ENCODE measurements around the gene ZNF629. TPM values are rescaled to one million over a fixed set of nuclear protein-coding genes. Genes with fewer than 3 reads are reported as not detected.

The ZNF629 gene
- total RNA-seq, 4 donors from 2014 or later, result 6.6 to 13.4 (median 9.0) TPM

DNA sequence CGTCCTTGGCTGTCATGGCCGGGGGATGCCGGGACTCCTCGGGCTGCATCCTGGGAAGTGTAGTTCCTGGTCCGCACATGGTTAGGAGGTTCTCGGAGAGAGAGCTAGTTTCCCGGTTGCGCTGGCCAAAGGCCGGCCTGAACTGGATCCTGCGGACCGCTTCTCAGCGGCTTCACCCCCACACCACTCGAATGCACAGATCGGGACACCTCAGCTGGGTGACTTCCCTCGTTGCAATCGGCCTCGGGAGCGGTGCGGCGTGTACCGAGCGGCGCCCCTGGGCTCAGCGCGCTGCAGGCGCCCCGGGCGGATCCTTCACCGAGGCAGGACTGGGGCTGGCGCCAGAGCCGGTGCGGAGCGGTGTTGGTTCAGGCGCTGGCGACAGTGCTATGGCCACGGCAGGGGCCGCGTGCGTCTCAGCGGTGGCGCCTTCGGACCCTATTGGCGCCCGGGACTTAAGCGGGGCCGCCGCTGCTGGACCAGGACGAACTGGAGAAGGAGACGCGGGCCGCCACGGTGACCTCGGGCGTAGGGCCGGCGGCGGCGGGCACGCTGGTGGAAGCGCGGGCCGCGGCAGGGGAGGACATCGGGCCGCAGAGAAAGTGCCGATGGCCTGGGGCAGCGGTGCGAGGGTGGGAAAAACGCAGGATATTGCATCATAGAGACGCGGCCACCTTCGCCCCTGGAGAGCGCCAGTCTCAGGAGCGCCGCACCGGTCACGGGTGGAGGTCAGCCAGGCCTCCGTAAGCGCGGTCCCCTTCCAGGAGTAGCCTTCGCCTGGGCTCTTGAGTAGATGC is 11.4 kb downstream of the ZNF629 start:
- TF ChIP-seq, protein P1, sequence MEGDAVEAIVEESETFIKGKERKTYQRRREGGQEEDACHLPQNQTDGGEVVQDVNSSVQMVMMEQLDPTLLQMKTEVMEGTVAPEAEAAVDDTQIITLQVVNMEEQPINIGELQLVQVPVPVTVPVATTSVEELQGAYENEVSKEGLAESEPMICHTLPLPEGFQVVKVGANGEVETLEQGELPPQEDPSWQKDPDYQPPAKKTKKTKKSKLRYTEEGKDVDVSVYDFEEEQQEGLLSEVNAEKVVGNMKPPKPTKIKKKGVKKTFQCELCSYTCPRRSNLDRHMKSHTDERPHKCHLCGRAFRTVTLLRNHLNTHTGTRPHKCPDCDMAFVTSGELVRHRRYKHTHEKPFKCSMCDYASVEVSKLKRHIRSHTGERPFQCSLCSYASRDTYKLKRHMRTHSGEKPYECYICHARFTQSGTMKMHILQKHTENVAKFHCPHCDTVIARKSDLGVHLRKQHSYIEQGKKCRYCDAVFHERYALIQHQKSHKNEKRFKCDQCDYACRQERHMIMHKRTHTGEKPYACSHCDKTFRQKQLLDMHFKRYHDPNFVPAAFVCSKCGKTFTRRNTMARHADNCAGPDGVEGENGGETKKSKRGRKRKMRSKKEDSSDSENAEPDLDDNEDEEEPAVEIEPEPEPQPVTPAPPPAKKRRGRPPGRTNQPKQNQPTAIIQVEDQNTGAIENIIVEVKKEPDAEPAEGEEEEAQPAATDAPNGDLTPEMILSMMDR (IDR thresholded peaks at IDR 0.05; ENCODE audit: low read depth), result no peak

DNA sequence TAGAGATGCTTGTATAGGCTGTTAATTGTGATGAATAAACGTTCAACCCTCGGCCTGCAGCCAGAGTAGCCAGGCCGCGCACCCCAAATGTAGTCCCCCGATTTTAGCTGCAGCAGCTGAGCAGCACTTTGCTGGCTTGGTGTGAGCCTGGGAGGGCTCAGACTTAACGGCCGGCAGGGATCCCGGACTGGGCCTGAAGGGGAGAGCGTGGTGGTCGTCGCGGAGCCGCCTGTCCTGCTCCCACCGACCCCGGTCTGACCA is 11.9 kb downstream of the ZNF629 start:
- TF ChIP-seq, protein P1 (IDR thresholded peaks at IDR 0.05; ENCODE audit: low read depth), result no peak

- TF ChIP-seq, protein P1 (IDR thresholded peaks at IDR 0.05; ENCODE audit: low read depth), result no peak
Observed at GRCh38 chr16:30774367-30775130, 12.5 kb downstream of the ZNF629 start.

- TF ChIP-seq, protein P1 (IDR thresholded peaks at IDR 0.05; ENCODE audit: low read depth), result no peak
Observed at GRCh38 chr16:30773826-30774225, 13.2 kb downstream of the ZNF629 start.

DNA sequence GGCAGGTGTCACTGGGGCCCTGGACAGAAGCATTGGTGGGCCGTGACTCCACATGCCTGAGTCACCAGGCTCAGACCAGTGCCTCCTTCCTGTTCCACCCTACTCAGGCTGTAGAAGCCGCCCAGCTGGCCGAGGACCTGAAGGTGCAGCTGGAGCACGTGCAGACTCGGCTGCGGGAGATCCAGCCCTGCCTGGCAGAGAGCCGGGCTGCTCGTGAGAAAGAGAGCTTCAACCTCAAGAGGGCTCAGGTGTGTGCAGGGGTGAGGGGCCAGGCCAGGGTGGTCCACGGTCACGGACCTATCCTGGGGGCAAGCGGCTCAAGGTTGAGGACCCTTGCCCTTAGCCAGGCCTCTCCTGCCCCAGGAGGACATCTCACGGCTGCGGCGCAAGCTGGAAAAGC is 15.3 kb downstream of the ZNF629 start:
- TF ChIP-seq, protein P1 (IDR thresholded peaks at IDR 0.05; ENCODE audit: low read depth), result no peak

GRCh38 chr16:30769379-30770089 is 17.5 kb downstream of the ZNF629 start:
- TF ChIP-seq, protein P1 (IDR thresholded peaks at IDR 0.05; ENCODE audit: low read depth), result no peak

Measured in subcutaneous adipose tissue (tissue), 4 donors.